HL-60 (cell line): Measurements from ENCODE around the gene NIPSNAP2.
"Not testable (repeated sequence)": the region's sequence is repeated elsewhere in the genome, so short reads cannot be mapped to it uniquely, and the experiment has no call there.

Source experiments
- DNase-seq, 2 experiments: peaks; one replicate each; pipeline ENCODE4 v3.0.0-alpha.2; 2010 to 2020; ENCODE audit warnings: low read depth in 1 of 2, low spot score in 1 of 2
- H3K27ac ChIP-seq: fragments of 250-450 bp; sonication (Bioruptor Pico); replicated peaks from 2 replicates; pipeline ENCODE4 v1.5.1; 2020; ENCODE audit warnings: mild to moderate bottlenecking, moderate library complexity
- H3K27me3 ChIP-seq: fragments of 250-450 bp; sonication (Bioruptor Pico); 2 replicates; pipeline ENCODE4 v1.5.1; 2021; ENCODE audit warnings: mild to moderate bottlenecking, moderate library complexity; ENCODE audit not compliant: insufficient read depth, poor library complexity, severe bottlenecking
- H3K4me3 ChIP-seq: replicated peaks from 2 replicates; pipeline ENCODE4 v1.5.1; 2011; ENCODE audit warnings: mild to moderate bottlenecking, control low read depth, low read length; ENCODE audit not compliant: insufficient read depth
- CTCF ChIP-seq: IDR thresholded peaks from one replicate; pipeline ENCODE4 v1.5.1; 2011; ENCODE audit warnings: low read length, control low read depth, inconsistent platforms; ENCODE audit not compliant: insufficient read depth
- GABPA ChIP-seq: IDR thresholded peaks from 2 replicates; pipeline ENCODE4 v1.6.1; 2012; ENCODE audit warnings: low read depth
- REST ChIP-seq: IDR thresholded peaks from 2 replicates; pipeline ENCODE4 v1.6.1; 2012; ENCODE audit warnings: low read depth; ENCODE audit not compliant: insufficient replicate concordance

Gene NIPSNAP2

GRCh38 chr7:56048245-56048644, 83.9 kb downstream of the NIPSNAP2 start:
- H3K4me3 ChIP-seq, result no peak overlapping the region
- no peak for DNase-seq
- no peak for TF ChIP-seq GABPA
- TF ChIP-seq REST, result no peak
- no peak for TF ChIP-seq CTCF
- no peaks in the 10 kb centered on the region for H3K27me3 ChIP-seq
- no peak overlapping the region for H3K27ac ChIP-seq

- H3K27ac ChIP-seq, H3K27me3 ChIP-seq, H3K4me3 ChIP-seq, DNase-seq: not testable (repeated sequence)
These were observed 84.4 kb downstream of the NIPSNAP2 start for GRCh38 chr7:56048763-56049162.
